Uterus (tissue), 2 donors: ENCODE results near the gene GDF9.

Experiments used
- CTCF ChIP-seq, 4 experiments: fragments of 200-600 bp in 2 of 4; fragments of 450-650 bp in 2 of 4; sonication (generic) in 2 of 4; IDR thresholded peaks; one replicate each; pipeline ENCODE4 v1.5.1; 2016 to 2019; ENCODE audit warnings: antibody characterized with exemption in 4 of 4, mild to moderate bottlenecking in 2 of 4, moderate library complexity in 1 of 4
- POLR2A ChIP-seq, 2 donors: fragments of 450-650 bp; IDR thresholded peaks; one replicate each; pipeline ENCODE4 v1.6.1; 2016; ENCODE audit warnings: antibody characterized with exemption in 2 of 2, mild to moderate bottlenecking in 1 of 2, moderate library complexity in 1 of 2

DNA sequence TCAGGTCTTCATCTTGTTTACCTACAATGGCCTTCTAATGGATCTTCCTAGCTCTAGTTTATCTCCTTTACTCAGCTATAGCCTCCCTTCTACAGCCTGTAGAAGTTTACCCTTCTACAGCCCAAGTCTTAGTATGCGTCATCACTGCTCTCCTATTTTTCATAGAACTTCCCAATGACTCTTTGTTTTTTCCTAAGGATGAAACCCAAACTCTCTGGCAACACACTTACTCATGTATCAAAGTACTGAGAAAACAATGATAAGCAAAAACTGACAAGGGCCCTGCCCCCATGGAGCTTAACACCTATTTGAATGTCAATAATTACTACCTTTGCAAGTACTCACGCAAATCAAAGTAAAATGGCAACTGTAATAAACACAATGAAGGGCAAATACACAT, 40.9 kb upstream of the GDF9 start:
- no peak for TF ChIP-seq POLR2A (IDR thresholded peaks at IDR 0.05)
- TF ChIP-seq CTCF (IDR thresholded peaks at IDR 0.05): no peak
